Spleen (tissue), 7 donors: ENCODE measurements around the gene DNM3.

ENCODE experiments used
- POLR2A ChIP-seq, 3 donors: fragments of 450-650 bp; IDR thresholded peaks; one replicate each; pipeline ENCODE4 v1.5.1; 2017; ENCODE audit warnings: antibody characterized with exemption in 3 of 3, mild to moderate bottlenecking in 1 of 3
- POLR2AphosphoS5 ChIP-seq, 3 donors: sonication (generic); formaldehyde crosslinking; IDR thresholded peaks; one replicate each; pipeline ENCODE4 v1.5.1; 2017; ENCODE audit warnings: antibody characterized with exemption in 3 of 3
- TF ChIP-seq, protein P1 (sequence below), 11 experiments: fragments of 200-600 bp in 7 of 11; fragments of 450-650 bp in 4 of 11; sonication (generic) in 4 of 11; IDR thresholded peaks in 8 of 11; conservative IDR thresholded peaks in 3 of 11; 1 replicate in 7 of 11; 2 replicates in 4 of 11; pipeline versions ENCODE4 v1.4.0 to v1.8.0; 2016 to 2021; ENCODE audit warnings: antibody characterized with exemption in 11 of 11, inconsistent platforms in 4 of 11, mild to moderate bottlenecking in 1 of 11
- donor health status: DM: no; HTN: no; CAD: no; lungs with moderate emphysema.
- donor health status: DM: no; HTN: no; CAD: no.
- donor health status: DM: no; HTN: no; CAD: no.

DNA sequence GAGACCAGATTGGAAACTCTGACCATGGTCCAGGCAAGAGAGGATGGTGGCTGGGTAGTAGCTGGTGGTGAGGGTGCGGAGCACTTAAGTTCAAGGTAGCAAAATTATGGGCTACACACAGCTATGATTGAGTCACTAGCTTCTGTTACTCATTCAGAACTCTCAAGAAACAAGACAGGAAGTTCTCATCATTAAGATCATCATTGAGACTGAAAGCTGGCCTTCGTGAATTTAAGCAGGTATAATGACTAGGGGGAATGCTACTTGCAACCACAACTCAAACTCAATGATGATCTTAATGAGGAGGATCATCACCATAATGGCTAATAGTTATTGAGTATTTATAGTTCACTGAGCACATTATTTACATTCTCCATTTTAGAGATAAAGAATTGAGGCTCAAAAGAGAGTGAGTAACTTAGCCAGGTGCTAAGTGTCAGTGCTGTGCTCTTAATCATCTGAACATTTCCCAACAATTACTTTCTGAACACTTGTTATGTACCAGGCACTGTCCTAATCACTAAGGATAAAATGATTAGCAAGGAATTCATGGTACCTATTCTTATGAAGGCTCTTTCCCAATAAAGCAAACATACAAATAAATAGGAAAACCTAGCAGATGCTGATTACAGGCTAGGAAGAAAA lies 292.9 kb downstream of the DNM3 start:
- TF ChIP-seq, protein P1, sequence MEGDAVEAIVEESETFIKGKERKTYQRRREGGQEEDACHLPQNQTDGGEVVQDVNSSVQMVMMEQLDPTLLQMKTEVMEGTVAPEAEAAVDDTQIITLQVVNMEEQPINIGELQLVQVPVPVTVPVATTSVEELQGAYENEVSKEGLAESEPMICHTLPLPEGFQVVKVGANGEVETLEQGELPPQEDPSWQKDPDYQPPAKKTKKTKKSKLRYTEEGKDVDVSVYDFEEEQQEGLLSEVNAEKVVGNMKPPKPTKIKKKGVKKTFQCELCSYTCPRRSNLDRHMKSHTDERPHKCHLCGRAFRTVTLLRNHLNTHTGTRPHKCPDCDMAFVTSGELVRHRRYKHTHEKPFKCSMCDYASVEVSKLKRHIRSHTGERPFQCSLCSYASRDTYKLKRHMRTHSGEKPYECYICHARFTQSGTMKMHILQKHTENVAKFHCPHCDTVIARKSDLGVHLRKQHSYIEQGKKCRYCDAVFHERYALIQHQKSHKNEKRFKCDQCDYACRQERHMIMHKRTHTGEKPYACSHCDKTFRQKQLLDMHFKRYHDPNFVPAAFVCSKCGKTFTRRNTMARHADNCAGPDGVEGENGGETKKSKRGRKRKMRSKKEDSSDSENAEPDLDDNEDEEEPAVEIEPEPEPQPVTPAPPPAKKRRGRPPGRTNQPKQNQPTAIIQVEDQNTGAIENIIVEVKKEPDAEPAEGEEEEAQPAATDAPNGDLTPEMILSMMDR (IDR thresholded peaks at IDR 0.05 in 8 of 11, conservative IDR thresholded peaks at IDR 0.05 in 3 of 11): no peak
- TF ChIP-seq POLR2AphosphoS5 (IDR thresholded peaks at IDR 0.05) (no peak), POLR2A (IDR thresholded peaks at IDR 0.05) (no peak)
